CD4-positive, alpha-beta T cell treated with Interleukin-10 for 1 hour (primary cell): ENCODE measurements around the gene ZNF362.
"Not testable (repeated sequence)": the region's sequence is repeated elsewhere in the genome, so short reads cannot be mapped to it uniquely, and the experiment has no call there.

ENCODE experiments used
- DNase-seq: peaks from one replicate; pipeline ENCODE4 v3.0.0-alpha.2; 2020

Gene ZNF362

DNA sequence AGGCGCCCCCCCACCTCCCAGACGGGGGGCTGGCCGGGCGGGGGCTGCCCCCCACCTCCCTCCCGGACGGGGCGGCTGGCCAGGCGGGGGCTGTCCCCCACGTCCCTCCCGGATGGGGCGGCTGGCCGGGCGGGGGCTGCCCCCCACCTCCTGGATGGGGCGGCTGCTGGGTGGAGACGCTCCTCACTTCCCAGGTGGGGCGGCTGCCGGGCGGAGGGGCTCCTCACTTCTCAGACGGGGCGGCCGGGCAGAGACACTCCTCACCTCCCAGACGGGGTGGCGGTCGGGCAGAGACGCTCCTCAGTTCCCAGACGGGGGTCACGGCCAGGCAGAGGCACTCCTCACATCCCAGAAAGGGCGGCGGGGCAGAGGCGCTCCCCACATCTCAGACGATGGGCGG is 53.1 kb downstream of the ZNF362 start:
- not testable (repeated sequence) for DNase-seq

DNA sequence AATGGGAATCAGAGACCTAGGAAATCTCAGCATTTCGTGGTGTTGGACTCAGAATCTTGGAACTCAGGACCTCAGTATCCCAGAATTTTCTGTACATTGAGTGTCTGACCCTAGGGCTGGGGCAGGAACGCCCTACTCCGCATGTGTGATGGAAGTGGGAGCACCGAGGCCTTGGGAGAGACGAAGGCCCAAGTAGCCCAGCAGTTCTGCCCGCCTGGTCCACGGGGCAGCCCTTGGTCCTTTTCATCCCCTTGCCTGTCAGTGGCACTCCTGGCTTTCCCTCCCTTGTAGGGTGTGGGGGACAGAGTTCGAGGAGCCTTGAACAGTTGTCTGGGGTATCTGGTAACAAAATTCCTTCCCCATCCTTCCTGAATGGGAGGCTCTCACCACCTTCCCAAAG is 54.4 kb downstream of the ZNF362 start:
- DNase-seq, result no peak

- no peak for DNase-seq
Observed at GRCh38 chr1:33311706-33312412, 55.6 kb downstream of the ZNF362 start.

GRCh38 chr1:33312413-33312749 is 56.1 kb downstream of the ZNF362 start:
- DNase-seq, result no peak

- no peak for DNase-seq
Observed at GRCh38 chr1:33314416-33314815, 58.1 kb downstream of the ZNF362 start.

DNA sequence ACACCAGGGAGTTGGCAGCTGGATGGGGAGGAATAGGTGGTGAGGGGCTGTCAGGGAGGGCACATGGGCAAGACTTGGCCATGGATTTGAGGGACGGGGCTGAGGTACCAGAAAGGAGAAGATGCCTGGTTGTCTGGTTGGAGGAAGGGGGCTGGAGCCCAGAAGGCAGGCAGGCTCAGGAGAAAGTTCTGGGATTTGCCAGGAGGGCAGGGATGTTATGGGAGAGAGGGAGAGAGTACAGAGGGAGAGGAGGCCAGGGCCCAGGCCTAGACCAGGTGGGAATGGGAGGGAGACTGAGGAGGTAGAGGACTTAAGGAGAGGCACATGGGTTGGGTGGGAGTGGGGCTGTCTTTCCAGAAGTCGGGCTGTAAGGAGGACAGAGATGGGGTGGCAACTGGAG is 60.3 kb downstream of the ZNF362 start:
- no peak for DNase-seq

- no peak for DNase-seq
Observed at GRCh38 chr1:33317354-33317753, 61.1 kb downstream of the ZNF362 start.

DNA sequence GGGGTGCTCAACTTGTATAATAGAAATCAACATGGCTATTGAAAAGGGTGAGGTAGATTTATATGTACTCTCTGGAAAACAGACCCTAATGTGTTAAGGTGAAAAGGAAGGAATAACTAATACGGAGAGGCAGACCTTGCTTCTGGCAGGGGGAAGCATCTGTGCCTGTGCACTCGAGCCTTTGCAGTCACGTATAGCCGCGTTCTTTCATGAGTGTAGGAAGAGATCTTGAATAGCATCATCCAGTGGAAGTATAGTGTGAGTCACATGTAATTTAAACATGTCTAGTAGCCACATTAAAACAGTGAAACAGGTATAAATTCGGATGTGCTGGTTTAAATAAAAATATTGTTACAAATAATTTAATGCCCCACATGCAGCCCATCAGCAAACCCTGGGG is 61.7 kb downstream of the ZNF362 start:
- DNase-seq, result no peak

- no peak for DNase-seq
Observed at GRCh38 chr1:33319186-33319948, 63.1 kb downstream of the ZNF362 start.

GRCh38 chr1:33319949-33320618 is 63.8 kb downstream of the ZNF362 start:
- no peak for DNase-seq

DNA sequence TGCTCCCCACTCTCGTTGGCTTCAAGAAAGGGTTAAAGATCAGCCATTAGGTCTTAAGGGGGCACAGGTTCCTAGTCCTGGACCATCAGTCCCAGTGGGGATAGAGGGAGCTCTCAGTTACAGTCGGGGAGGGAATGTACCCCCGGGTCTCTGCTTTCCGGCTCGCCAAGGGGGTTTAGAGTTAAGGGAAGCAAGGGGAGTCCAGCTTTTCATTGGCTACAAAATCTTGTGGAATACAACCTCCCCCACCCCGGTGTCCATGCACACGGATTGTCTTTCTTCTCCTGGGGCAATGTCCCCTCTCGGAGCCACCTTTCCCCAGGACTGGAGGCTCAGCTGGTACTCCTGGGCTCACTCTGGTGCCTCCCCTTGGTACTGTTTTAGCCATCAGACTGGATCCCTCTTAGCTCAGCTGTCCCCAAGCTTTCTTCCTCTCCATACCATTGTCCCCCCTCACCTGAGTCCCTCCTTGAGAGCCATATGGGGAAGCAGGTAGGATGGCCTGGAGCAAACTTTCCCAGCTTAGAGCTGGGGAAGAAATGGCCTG is 64.4 kb downstream of the ZNF362 start, which contains the start of gene A3GALT2:
Gene A3GALT2, minus strand, starts transcription at position 480 of the 547 bp plus-strand sequence. Its CDS starts 0 bp downstream, at position 480.
- no peak for DNase-seq

- no peak for DNase-seq
Observed at GRCh38 chr1:33321178-33321577, 64.9 kb downstream of the ZNF362 start.

GRCh38 chr1:33322109-33322508 is 65.8 kb downstream of the ZNF362 start:
- no peak for DNase-seq

DNA sequence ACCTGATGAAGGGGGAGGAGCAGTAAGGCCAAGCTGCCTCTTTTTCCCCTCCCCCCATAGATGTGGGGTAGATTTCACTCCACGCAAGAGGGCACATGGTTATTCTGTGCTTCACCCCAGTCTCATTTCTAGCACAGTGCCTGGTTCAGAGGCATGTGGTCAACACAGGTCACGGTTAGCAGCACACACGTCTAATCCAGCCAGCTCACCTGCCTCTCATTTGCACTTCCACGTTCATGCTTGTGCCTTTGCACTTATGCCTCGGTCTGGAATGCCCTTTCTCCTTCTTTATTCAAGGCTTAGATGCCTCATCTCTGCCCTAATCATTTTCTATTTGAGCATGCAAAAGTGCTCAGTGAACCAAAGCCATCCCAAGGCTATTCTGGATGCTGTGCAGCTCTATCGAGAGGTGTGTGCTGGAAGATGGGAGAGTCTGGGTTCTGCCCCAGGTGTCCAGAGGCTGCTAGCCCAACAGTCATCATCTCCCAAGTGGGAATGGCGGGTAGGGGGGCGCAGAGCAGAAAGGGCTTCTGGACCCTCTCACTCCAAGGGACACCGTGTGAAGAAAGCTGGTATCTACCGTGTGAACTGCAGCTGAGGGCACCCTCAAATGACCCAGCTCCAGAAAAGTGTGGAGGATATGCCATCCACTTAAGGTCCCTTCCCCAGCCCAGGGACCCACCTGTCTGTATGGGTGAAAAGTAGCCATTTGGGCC is 66.7 kb downstream of the ZNF362 start:
- DNase-seq, result no peak

DNA sequence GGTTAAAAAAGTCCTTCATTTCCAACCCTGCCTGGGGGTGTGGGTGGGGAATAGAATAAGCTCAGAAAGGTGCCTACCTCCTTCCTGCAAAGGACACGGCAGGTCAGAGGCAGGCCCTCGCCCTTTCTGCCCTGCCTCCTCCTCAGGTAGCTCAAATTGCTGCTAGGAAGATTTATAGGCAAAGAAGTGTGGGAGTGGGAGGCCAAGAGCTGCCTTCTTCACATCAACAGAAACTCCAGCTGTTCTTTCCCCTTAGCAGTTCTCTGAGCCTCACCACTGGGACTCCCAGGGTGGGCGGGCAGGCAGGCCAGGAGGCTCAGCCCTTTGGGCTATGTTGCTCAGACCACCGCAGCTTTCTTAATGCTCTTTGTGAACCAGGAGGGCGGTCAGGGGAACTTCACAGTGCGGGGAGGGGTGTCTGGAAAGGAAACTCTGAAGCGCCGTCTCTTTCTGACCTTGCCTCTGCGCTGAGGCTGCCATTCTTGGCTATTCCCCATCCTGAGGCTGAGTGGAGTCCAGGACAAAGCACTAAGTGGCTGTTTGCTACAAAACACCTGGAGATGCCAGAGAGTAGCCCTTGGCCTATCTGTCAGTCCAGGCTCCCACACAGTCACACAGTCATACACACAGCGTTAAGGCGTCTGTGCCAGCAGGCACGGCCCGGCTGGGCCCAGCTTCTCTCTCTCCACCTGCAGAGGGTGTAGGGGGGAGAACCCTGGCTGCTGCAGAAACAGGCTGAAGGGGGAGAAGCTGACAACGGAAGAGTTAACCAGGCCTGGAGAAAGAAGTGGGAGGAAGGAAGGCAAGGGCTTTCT is 67.6 kb downstream of the ZNF362 start:
- no peak for DNase-seq

DNA sequence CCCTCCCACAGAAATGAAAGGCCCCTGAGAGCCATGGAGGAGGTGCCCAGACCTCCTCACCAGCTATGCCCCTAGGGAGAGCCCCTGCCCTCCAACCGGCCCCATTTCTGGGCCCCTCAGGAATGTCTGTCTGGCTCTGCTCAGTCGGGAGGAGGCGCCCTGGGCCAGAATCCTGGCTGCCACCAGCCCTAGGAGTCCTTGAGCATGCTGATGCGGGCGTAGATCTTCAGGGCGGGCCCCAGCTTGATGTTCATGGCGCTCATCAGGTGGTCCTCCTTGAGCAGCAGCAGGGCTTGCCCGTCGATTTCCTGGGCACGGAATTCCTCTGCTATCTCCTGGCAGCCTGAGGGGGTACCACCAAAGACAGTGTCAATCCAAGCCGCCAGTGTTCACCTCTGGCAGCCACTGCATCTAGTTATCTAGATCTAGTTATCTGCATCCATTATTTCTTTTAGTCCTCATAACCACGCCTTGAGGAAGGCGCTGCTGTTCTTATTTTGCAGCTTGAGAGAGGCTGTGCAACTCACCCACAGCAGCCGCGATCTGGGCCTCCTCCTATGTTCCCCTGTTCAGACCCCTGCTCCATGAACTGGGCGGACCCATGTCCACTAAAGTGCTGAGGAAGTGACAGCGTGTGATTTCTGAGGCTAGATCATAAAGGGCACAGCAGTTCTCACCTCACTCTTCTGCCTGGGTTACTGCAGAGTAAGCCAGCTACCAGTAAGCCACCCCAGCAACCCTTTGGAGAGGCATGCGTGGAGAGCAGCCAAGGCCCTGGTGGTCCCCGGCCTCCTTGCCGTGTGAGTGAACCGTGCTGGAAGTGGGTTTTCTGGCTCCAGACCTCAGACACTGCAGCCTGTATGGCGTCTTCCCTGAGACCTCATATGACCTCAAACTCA is 68.6 kb downstream of the ZNF362 start:
- no peak for DNase-seq

- DNase-seq, result no peak
Observed at GRCh38 chr1:33326785-33327184, 70.5 kb downstream of the ZNF362 start.

- DNase-seq, result no peak
Observed at GRCh38 chr1:33327587-33328325, 71.5 kb downstream of the ZNF362 start.

- DNase-seq, result no peak
Observed at GRCh38 chr1:33328817-33329216, 72.5 kb downstream of the ZNF362 start.

DNA sequence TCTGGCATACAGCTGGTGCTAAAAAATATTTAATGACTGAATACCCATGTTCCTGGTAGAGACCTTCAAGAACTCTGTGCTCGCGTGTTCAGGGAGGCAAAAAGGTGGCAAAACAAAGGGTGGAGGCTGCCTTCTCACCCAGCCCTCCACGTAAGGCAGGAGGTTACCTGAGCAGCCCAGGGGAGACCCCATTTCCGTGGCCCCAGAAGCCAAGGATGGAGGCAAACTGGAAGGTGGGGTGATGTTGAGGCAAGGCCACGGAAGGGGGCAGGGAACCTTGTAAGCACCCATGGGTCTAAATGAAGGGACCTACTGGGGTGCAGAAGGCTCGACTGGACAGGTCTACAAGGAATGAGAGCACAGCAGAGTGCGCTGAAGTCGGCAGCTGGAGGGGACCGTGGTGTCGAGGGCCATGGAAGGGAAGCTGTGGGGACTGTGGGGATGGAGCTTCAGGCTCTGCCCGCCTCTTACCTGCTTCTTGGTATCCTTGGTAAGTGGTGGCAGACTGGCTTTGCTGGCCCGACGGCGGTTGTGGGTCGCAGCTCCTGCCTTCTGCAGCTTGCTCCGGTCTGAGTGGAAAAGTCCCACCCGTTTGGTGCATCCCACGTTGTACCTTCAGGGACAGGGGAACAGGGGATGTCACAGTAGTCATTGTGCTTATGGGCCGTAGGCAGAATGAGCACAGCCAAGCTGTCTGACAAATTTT is 73.5 kb downstream of the ZNF362 start:
- DNase-seq, result no peak
